GM23338 (cell line): ENCODE results near the gene OSER1. TPM values are rescaled to one million over a fixed set of nuclear protein-coding genes. Genes with fewer than 3 reads are reported as not detected.

ENCODE experiments used
- ATAC-seq: fragments of 200-7000 bp; cut with Tn5 transposase; 3 replicates; pipeline ENCODE4 v1.9.1; 2020
- DNase-seq: peaks from one replicate; pipeline ENCODE4 v3.0.0-alpha.2; 2015; ENCODE audit warnings: low spot score
- H2AFZ ChIP-seq: fragments of 200-600 bp; sonication (generic); 2 replicates; pipeline ENCODE4 v1.8.0; 2016; ENCODE audit warnings: antibody characterized with exemption, mild to moderate bottlenecking, moderate library complexity
- H3F3A ChIP-seq: fragments of 200-600 bp; sonication (generic); replicated peaks from 2 replicates; pipeline ENCODE4 v1.8.0; 2017; ENCODE audit warnings: antibody characterized with exemption, mixed run types, low read depth
- H3K27ac ChIP-seq: fragments of 200-600 bp; sonication (generic); 2 replicates; pipeline ENCODE4 v1.6.1; 2016; ENCODE audit warnings: low read depth
- H3K27me3 ChIP-seq: fragments of 200-600 bp; sonication (generic); 2 replicates; pipeline ENCODE4 v1.8.0; 2016; ENCODE audit warnings: mild to moderate bottlenecking, mixed run types, moderate library complexity; ENCODE audit not compliant: insufficient read depth
- H3K36me3 ChIP-seq: fragments of 200-600 bp; sonication (generic); 2 replicates; pipeline ENCODE4 v1.8.0; 2016; ENCODE audit warnings: mild to moderate bottlenecking; ENCODE audit not compliant: insufficient read depth
- H3K4me1 ChIP-seq: fragments of 200-600 bp; sonication (generic); 2 replicates; pipeline ENCODE4 v1.8.0; 2016; ENCODE audit warnings: mild to moderate bottlenecking, moderate library complexity; ENCODE audit not compliant: insufficient read depth
- H3K4me2 ChIP-seq: fragments of 200-600 bp; sonication (generic); 2 replicates; pipeline ENCODE4 v1.7.1; 2017; ENCODE audit warnings: mixed run types
- H3K4me3 ChIP-seq: fragments of 200-600 bp; sonication (generic); 2 replicates; pipeline ENCODE4 v1.6.1; 2016; ENCODE audit warnings: mixed run types
- H3K79me2 ChIP-seq: fragments of 200-600 bp; sonication (generic); replicated peaks from 2 replicates; pipeline ENCODE4 v1.8.0; 2017; ENCODE audit warnings: mild to moderate bottlenecking; ENCODE audit not compliant: insufficient read depth
- H3K9me2 ChIP-seq: fragments of 200-600 bp; sonication (generic); 2 replicates; pipeline ENCODE4 v1.8.0; 2017; ENCODE audit not compliant: insufficient read depth
- H4K20me1 ChIP-seq: fragments of 200-600 bp; sonication (generic); replicated peaks from 2 replicates; pipeline ENCODE4 v1.8.0; 2017; ENCODE audit warnings: mild to moderate bottlenecking; ENCODE audit not compliant: insufficient read depth
- H3K27ac Mint-ChIP-seq: 2 replicates; pipeline ENCODE4 v1.8.0; 2020; ENCODE audit warnings: inconsistent platforms, mild to moderate bottlenecking, moderate library complexity, mixed read lengths
- H3K27me3 Mint-ChIP-seq: 3 replicates; pipeline ENCODE4 v1.8.0; 2022; ENCODE audit warnings: low read depth, mild to moderate bottlenecking, moderate library complexity, mixed read lengths, inconsistent platforms; ENCODE audit not compliant: insufficient read depth, poor library complexity
- H3K36me3 Mint-ChIP-seq: 3 replicates; pipeline ENCODE4 v1.8.0; 2021; ENCODE audit warnings: low read depth, mild to moderate bottlenecking, inconsistent platforms, moderate library complexity, mixed read lengths
- H3K4me1 Mint-ChIP-seq: 3 replicates; pipeline ENCODE4 v1.8.0; 2020; ENCODE audit warnings: mild to moderate bottlenecking, inconsistent platforms, mixed read lengths
- H3K4me3 Mint-ChIP-seq: 3 replicates; pipeline ENCODE4 v1.8.0; 2021; ENCODE audit warnings: moderate library complexity, mild to moderate bottlenecking, inconsistent platforms, mixed read lengths
- H3K9me3 Mint-ChIP-seq: 3 replicates; pipeline ENCODE4 v1.8.0; 2020; ENCODE audit warnings: moderate library complexity, mild to moderate bottlenecking, inconsistent platforms, mixed read lengths
- CREB1 ChIP-seq: fragments of 250-450 bp; sonication (Bioruptor Pico); IDR thresholded peaks from 2 replicates; pipeline ENCODE4 v1.5.0; 2020; ENCODE audit warnings: low read depth, mild to moderate bottlenecking, moderate library complexity
- EZH2 ChIP-seq: fragments of 200-600 bp; sonication (generic); IDR thresholded peaks from one replicate; pipeline ENCODE4 v1.8.0; 2017; ENCODE audit warnings: antibody characterized with exemption, mild to moderate bottlenecking, low read depth; ENCODE audit not compliant: unreplicated experiment
- JUNB ChIP-seq: IDR thresholded peaks from one replicate; pipeline ENCODE4 v1.6.1; 2016; ENCODE audit warnings: antibody characterized with exemption; ENCODE audit not compliant: unreplicated experiment
- NANOG ChIP-seq: IDR thresholded peaks from 2 replicates; pipeline ENCODE4 v1.6.1; 2016; ENCODE audit warnings: antibody characterized with exemption, borderline replicate concordance
- POLR2AphosphoS5 ChIP-seq: IDR thresholded peaks from 2 replicates; pipeline ENCODE4 v1.6.1; 2016; ENCODE audit warnings: antibody characterized with exemption, low read depth
- STAT1 ChIP-seq: IDR thresholded peaks from one replicate; pipeline ENCODE4 v1.6.1; 2016; ENCODE audit warnings: antibody characterized with exemption; ENCODE audit not compliant: unreplicated experiment
- ZNF114 ChIP-seq: fragments of 250-450 bp; sonication (Bioruptor Pico); IDR thresholded peaks from 2 replicates; pipeline ENCODE4 v1.5.0; 2020; ENCODE audit warnings: mild to moderate bottlenecking, moderate library complexity
- ZNF331 ChIP-seq: fragments of 250-450 bp; sonication (Bioruptor Pico); IDR thresholded peaks from 2 replicates; pipeline ENCODE4 v1.5.0; 2020; ENCODE audit warnings: low read depth, mild to moderate bottlenecking, moderate library complexity
- polyA plus RNA-seq: library from polyadenylated mRNA; unstranded; fragments of >200 nt; fragmentation: Nextera tagmentation; extraction: Ambion mirVana; gene quantifications from 2 replicates; pipeline ENCODE4 v1.2.1, GENCODE V29; 2016
- total RNA-seq: library from RNA; depleted of rRNA; stranded (reverse); fragments of >200 nt; shearing (Covaris generic); gene quantifications from 2 replicates; pipeline ENCODE4 v1.2.3, GENCODE V29; 2014
- TF ChIP-seq, protein P1 (sequence below): fragments of 250-450 bp; sonication (Bioruptor Pico); IDR thresholded peaks from 2 replicates; pipeline ENCODE4 v1.5.0; 2020; ENCODE audit warnings: mild to moderate bottlenecking, moderate library complexity
- TF ChIP-seq, protein P2 (sequence below), 2 experiments: fragments of 200-600 bp in 1 of 2; sonication (generic) in 1 of 2; conservative IDR thresholded peaks; 2 replicates each; pipeline versions ENCODE4 v1.5.1 to v1.6.1; 2016 to 2017; ENCODE audit warnings: antibody characterized with exemption in 2 of 2, low read depth in 2 of 2, mild to moderate bottlenecking in 2 of 2, moderate library complexity in 1 of 2

The OSER1 gene
- total and polyA plus RNA-seq, 2 experiments from 2014 or later, result 25.2 to 31.1 TPM

DNA sequence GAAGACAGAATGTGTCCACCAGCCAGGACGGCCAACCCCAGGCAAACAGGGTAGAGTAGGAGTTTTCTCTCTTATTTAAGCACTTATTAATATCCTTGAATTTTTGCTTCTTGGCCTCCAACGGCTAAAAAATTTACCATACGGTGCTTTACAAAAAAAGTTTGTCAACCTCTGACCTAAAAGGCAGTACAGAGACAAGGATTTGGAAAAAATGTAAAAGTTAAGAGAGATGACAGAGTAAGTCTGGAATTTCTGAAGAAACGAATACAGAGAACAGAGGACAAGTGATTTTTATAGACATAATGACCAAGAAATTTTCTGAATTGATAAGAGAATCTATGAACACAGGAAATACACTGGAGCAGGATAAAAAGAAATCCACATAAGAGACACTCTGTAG is 10.2 kb downstream of the OSER1 start:
- Histone ChIP-seq H3K79me2 (peaks cover 41% of the 10 kb centered on the region), H3K9me2 (no peaks in the 10 kb centered on the region), H3K4me1 (no peaks in the 10 kb centered on the region), H3K27ac (no peak overlapping the region), H2AFZ (no peak overlapping the region), H3F3A (no peaks in the 10 kb centered on the region), H3K4me3 (no peak overlapping the region), H3K4me2 (no peak overlapping the region), H3K27me3 (no peaks in the 10 kb centered on the region), H3K36me3 (peaks cover 45% of the 10 kb centered on the region), H4K20me1 (peaks cover 28% of the 10 kb centered on the region)
- Mint-ChIP-seq H3K27ac (no peak overlapping the region), H3K27me3 (peaks cover 2% of the 10 kb centered on the region), H3K4me1 (no peaks in the 10 kb centered on the region), H3K9me3 (no peaks in the 10 kb centered on the region), H3K36me3 (peaks cover 68% of the 10 kb centered on the region), H3K4me3 (no peak overlapping the region)
- TF ChIP-seq POLR2AphosphoS5 (no peak), NANOG (no peak)
- ATAC-seq (no peak), DNase-seq (no peak)

DNA sequence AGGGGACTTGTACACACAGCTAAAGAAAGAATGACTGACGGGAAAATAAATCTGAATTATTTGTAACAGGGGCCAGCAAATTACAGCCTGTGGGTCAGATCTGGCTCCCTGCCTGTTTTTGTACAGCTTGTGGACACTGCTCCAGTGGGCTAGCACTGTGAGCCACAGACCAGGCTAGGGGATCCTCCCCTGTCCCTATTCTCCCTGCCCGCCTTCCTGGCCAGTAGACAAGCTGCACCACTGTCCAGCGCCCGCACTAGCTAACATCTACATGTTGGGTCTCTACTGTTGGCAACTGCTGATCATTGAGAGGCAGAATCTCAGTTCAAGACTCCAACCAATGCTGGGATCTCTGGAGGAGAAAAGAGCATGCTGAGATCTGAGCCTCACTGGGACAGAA is 10.7 kb downstream of the OSER1 start:
- Mint-ChIP-seq H3K27ac (no peak overlapping the region), H3K36me3 (peaks cover 65% of the 10 kb centered on the region)

More for the DNA sequence above, 10.7 kb downstream of the OSER1 start:
- Histone ChIP-seq H3K36me3 (peaks cover 45% of the 10 kb centered on the region), H3K9me2 (no peaks in the 10 kb centered on the region), H3K27me3 (no peaks in the 10 kb centered on the region), H3K79me2 (peaks cover 36% of the 10 kb centered on the region), H4K20me1 (peaks cover 28% of the 10 kb centered on the region), H3K4me2 (no peak overlapping the region), H3K27ac (no peak overlapping the region), H3F3A (no peaks in the 10 kb centered on the region), H2AFZ (no peak overlapping the region), H3K4me3 (no peak overlapping the region), H3K4me1 (no peaks in the 10 kb centered on the region)
- Mint-ChIP-seq H3K4me1 (no peaks in the 10 kb centered on the region), H3K4me3 (no peak overlapping the region), H3K9me3 (no peaks in the 10 kb centered on the region), H3K27me3 (peaks cover 2% of the 10 kb centered on the region)
- ATAC-seq, result no peak
- DNase-seq, result no peak
- no peak for TF ChIP-seq ZNF114 (CRISPR knock-in tag)
- TF ChIP-seq, protein P1, sequence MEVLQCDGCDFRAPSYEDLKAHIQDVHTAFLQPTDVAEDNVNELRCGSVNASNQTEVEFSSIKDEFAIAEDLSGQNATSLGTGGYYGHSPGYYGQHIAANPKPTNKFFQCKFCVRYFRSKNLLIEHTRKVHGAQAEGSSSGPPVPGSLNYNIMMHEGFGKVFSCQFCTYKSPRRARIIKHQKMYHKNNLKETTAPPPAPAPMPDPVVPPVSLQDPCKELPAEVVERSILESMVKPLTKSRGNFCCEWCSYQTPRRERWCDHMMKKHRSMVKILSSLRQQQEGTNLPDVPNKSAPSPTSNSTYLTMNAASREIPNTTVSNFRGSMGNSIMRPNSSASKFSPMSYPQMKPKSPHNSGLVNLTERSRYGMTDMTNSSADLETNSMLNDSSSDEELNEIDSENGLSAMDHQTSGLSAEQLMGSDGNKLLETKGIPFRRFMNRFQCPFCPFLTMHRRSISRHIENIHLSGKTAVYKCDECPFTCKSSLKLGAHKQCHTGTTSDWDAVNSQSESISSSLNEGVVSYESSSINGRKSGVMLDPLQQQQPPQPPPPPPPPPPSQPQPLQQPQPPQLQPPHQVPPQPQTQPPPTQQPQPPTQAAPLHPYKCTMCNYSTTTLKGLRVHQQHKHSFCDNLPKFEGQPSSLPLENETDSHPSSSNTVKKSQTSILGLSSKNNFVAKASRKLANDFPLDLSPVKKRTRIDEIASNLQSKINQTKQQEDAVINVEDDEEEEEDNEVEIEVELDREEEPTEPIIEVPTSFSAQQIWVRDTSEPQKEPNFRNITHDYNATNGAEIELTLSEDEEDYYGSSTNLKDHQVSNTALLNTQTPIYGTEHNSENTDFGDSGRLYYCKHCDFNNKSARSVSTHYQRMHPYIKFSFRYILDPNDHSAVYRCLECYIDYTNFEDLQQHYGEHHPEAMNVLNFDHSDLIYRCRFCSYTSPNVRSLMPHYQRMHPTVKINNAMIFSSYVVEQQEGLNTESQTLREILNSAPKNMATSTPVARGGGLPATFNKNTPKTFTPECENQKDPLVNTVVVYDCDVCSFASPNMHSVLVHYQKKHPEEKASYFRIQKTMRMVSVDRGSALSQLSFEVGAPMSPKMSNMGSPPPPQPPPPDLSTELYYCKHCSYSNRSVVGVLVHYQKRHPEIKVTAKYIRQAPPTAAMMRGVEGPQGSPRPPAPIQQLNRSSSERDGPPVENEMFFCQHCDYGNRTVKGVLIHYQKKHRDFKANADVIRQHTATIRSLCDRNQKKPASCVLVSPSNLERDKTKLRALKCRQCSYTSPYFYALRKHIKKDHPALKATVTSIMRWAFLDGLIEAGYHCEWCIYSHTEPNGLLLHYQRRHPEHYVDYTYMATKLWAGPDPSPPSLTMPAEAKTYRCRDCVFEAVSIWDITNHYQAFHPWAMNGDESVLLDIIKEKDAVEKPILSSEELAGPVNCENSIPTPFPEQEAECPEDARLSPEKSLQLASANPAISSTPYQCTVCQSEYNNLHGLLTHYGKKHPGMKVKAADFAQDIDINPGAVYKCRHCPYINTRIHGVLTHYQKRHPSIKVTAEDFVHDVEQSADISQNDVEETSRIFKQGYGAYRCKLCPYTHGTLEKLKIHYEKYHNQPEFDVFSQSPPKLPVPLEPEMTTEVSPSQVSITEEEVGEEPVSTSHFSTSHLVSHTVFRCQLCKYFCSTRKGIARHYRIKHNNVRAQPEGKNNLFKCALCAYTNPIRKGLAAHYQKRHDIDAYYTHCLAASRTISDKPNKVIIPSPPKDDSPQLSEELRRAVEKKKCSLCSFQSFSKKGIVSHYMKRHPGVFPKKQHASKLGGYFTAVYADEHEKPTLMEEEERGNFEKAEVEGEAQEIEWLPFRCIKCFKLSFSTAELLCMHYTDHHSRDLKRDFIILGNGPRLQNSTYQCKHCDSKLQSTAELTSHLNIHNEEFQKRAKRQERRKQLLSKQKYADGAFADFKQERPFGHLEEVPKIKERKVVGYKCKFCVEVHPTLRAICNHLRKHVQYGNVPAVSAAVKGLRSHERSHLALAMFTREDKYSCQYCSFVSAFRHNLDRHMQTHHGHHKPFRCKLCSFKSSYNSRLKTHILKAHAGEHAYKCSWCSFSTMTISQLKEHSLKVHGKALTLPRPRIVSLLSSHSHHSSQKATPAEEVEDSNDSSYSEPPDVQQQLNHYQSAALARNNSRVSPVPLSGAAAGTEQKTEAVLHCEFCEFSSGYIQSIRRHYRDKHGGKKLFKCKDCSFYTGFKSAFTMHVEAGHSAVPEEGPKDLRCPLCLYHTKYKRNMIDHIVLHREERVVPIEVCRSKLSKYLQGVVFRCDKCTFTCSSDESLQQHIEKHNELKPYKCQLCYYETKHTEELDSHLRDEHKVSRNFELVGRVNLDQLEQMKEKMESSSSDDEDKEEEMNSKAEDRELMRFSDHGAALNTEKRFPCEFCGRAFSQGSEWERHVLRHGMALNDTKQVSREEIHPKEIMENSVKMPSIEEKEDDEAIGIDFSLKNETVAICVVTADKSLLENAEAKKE (CRISPR knock-in tag), result no peak
- TF ChIP-seq, protein P2, sequence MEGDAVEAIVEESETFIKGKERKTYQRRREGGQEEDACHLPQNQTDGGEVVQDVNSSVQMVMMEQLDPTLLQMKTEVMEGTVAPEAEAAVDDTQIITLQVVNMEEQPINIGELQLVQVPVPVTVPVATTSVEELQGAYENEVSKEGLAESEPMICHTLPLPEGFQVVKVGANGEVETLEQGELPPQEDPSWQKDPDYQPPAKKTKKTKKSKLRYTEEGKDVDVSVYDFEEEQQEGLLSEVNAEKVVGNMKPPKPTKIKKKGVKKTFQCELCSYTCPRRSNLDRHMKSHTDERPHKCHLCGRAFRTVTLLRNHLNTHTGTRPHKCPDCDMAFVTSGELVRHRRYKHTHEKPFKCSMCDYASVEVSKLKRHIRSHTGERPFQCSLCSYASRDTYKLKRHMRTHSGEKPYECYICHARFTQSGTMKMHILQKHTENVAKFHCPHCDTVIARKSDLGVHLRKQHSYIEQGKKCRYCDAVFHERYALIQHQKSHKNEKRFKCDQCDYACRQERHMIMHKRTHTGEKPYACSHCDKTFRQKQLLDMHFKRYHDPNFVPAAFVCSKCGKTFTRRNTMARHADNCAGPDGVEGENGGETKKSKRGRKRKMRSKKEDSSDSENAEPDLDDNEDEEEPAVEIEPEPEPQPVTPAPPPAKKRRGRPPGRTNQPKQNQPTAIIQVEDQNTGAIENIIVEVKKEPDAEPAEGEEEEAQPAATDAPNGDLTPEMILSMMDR (conservative IDR thresholded peaks at IDR 0.05; ENCODE audit: low read depth in 2 of 2), result no peak
- TF ChIP-seq CREB1 (CRISPR knock-in tag), result no peak
- no peak for TF ChIP-seq POLR2AphosphoS5
- no peak for TF ChIP-seq ZNF331 (CRISPR knock-in tag)
- no peak for TF ChIP-seq STAT1
- no peak for TF ChIP-seq JUNB
- no peak for TF ChIP-seq EZH2
